Right hindlimb (tissue), 1 donor: ENCODE data around the gene NAALADL2.
"Not testable (repeated sequence)": the region's sequence is repeated elsewhere in the genome, so short reads cannot be mapped to it uniquely, and the experiment has no call there.

ENCODE experiments used
- DNase-seq: peaks from one replicate; pipeline ENCODE4 v3.0.0-alpha.2; 2018

The NAALADL2 gene

DNA sequence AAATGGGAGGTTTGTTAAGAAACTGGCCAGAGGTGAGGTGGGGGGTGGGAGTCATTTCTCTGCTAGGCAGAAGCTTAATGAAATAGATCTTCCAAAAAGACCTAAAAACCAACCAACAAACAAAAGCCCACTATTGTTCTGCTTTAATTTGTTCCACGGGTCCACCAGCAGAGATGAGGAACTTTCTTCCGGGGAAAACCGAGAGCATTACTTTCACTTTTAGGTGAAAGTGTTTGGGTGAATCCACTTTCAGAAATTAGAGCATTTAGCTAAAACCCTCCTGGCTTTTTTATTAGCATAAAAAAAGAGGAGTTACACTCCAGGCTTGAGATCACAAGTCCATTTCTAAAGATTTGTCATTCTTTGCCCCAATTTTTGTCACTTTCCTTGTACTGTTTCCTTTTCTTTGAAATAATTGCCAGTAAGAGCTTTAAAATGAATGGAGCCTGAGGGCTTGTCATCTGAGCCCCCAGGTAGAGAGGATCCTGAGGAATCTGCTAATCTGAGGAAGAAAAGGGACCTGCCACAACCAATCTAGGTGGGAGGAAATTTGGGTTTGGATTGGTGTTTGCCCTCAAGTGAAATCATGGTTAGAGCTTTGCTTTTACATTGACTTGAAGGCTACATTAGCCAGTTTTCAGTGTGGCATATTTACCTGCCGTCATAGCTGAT is 667.6 kb downstream of the NAALADL2 start:
- DNase-seq = no peak

- DNase-seq = not testable (repeated sequence)
Observed at GRCh38 chr3:175528693-175529092, 669.6 kb downstream of the NAALADL2 start.

DNA sequence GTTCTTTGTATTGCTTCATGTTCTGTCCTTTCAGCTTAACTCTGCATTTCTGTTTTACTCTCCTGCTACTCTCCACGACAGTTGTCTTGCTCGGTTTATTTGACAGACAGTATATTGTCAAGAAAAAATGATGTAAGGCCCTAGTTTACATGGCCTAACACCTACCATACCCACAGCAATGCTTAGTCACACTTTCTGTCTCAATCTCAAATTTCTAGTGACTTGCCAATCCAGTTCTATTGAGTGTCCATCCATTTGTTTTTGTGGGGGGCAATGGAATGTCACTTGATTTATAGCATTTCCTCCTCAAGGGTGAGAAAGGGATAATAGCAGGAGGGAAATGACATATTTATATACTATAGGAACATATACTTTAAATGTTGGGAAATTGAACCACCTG is 676.2 kb downstream of the NAALADL2 start:
- no peak for DNase-seq

DNA sequence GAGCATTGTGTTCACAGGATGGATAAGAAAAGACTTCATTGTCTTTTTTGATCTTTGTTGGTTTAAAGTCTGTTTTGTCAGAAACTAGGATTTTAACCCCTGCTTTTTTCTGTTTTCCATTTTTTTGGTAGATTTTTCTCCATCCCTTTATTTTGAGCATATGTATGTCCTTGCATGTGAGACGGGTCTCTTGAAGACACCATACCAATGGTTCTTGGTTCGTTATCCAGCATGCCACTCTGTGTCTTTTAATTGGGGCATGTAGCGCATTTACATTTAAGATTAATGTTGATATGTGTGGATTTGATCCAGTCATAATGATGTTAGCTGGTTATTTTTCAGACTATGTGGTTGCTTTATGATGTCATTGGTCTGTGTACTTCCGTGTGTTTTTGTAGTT is 687.0 kb downstream of the NAALADL2 start:
- no peak for DNase-seq

- DNase-seq = no peak
Observed at GRCh38 chr3:175552929-175553328, 693.8 kb downstream of the NAALADL2 start.

GRCh38 chr3:175554801-175555200 is 695.7 kb downstream of the NAALADL2 start:
- DNase-seq = no peak

DNA sequence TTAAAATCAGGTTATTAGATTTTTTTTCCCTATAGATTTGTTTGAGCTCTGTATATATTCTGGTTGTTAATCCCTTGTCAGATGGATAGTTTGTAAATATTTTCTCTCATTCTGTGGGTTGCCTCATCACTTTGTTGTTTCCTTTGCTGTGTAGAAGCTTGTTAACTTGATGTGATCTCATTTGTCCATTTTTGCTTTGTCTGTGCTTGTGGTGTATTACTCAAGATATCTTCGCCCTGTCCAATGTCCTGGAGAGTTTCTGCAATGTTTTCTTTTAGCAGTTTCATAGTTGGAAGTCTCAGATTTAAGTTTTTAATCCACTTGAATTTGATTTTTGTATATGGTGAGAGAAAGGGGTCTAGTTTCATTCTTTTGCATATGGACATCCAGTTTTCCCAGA is 699.1 kb downstream of the NAALADL2 start:
- no peak for DNase-seq

DNA sequence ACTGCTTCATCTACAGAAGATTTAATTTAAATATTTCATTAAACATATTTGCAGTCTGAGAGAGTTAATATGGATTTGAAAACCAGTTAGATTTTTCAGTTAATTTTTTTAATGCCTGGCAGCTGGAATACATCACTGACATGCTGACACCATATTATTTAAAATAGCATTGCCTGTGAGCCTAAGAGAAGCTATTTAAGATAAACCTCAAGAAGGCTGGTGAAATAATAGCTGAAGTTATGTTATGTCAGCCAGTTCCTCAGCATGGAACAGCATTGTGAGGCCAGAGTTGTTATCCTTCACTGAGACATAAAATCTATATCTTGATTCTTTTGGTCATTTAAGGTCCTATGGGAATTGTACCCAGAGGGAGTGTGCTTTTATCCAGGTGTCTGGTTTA is 705.2 kb downstream of the NAALADL2 start:
- DNase-seq = no peak

GRCh38 chr3:175571096-175571495 is 712.0 kb downstream of the NAALADL2 start:
- no peak for DNase-seq

DNA sequence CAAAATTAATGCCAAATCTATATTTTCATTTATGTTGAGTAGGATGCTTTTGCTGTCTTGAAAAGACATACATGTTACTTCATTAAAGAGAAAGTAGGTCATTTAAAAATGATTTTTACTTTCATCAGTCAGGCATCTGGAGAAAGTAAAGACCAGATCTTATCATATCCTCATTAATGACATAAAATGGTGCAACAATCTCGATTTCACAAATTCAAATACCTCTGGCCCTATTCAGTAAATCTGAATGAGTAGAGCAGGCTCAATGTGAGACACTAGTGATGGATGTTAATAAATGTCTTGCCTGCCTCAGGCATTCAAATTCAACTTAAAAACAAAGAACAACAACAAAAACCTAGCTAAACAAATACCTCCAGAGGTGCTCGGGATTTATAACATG is 714.1 kb downstream of the NAALADL2 start:
- no peak for DNase-seq

DNA sequence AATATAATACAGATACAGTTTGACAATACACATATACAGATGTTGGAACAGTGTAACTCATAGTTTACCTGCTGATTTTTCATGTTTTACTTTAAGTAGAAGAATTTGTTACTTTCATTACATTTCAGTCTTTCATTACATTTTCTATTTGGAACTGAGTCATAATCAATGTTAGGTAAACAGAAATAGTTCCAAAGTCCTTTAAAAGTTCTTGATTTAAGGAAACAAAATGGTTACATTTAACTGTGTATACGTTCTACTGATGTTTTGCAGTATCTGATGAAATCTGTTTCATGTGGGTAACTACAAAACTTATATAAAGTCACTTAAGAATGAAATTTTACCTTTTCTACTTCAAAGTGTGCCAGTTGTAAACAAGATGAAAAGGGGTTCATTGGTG is 721.2 kb downstream of the NAALADL2 start:
- no peak for DNase-seq

DNA sequence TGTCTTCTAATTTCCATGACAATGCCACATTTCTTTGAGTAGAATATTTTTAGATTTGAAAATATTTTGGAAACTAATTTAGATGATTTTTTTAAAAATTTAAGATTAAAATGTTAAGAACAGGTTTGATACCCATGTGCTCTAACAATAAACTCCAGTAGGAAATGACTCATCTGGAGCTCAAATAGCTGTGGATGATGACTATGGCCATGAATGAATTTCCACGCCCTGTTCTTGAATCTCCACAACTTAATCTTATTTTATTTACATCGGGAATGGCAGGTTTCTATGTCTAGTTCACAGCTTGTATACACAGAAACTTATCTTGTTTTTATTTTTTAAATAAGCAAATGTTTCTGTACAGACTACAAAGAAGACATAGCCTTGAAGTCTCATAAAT is 726.8 kb downstream of the NAALADL2 start:
- no peak for DNase-seq

- no peak for DNase-seq
Observed at GRCh38 chr3:175590745-175591144, 731.6 kb downstream of the NAALADL2 start.

DNA sequence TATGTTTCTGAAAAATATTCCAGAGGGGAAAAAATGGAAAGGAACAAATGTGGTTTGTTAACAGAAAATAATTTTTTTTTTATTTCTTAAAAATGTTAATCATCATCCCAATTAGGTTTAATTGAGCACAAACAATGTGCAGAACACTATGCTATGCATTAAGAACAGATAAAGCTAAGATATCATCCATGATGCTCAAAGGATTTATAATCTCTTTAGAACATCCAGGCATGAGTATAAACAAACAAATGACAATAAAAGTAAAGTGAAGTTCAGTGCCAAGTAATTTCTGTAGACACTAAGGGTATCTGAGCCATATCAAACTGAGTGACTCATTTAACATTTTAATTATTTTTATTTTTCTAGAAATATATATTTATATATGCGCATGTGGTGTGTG is 732.2 kb downstream of the NAALADL2 start:
- no peak for DNase-seq

DNA sequence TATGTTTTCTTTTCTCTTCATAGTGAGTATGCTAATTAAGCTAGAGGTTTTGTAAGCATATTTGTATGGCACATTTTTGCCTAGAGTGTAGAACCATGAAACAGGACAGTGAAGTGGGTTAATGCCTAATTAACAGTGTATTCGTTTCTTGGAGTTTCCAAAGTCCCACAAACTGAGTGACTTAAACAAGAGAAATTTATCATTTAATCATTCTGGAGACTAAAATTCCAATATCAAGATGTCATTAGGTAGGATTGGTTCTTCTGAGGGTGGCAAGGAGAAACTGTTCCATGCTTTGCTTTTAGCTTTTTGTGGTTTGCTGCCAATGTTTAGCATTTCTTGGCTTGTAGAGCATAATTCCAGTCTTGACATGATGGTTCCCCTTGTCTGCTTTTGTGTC is 734.2 kb downstream of the NAALADL2 start:
- no peak for DNase-seq

- no peak for DNase-seq
Observed at GRCh38 chr3:175598740-175599139, 739.6 kb downstream of the NAALADL2 start.

DNA sequence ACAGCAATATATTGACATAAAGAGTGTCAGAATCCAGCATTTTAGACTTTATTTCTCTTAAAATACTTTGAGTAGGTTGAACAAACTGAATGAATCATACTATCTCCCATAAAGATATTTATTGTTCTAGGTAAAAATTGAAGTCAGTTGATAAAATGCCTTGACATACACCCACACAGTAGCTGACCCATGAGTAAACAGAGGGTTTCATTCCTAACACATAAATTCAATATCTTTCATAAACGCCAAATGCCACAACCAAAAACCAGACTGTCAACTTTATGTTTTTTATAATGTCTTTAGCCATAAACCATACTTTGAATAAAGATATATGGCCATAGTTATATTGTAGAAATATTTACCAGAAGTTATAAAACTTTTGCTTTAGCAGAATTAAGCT is 742.4 kb downstream of the NAALADL2 start:
- no peak for DNase-seq

- DNase-seq = no peak
Observed at GRCh38 chr3:175605851-175606250, 746.7 kb downstream of the NAALADL2 start.

DNA sequence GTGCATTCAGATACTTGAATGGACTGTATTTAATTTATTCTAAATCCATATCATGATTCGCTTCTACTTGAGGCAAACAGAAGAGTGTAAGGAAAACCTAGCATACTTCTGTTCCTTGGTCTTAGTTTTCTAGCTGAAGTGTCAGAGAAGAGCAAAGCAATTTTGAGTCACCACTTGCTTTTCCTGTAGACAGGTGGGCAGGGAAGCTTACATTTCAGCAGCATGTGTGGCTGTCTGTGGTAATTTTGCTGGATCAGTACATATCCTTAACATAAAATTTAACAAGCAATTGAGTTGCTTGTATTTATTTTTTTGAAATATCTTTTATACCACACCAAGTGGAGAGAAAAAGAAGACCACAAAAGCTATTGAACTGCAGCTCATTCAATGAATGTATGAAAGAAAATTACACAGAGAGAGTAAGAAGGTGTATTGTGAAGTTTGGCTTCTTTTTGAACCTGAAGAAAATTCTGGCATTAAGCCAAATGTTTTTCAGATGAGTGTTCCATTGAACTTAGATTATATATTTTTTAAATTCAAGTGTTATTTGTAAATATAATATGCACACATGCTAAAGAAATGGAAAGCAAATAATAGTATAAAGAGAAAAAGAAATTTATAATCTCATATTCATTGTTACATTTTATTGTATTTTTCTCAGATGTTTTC is 747.6 kb downstream of the NAALADL2 start:
- DNase-seq = no peak

DNA sequence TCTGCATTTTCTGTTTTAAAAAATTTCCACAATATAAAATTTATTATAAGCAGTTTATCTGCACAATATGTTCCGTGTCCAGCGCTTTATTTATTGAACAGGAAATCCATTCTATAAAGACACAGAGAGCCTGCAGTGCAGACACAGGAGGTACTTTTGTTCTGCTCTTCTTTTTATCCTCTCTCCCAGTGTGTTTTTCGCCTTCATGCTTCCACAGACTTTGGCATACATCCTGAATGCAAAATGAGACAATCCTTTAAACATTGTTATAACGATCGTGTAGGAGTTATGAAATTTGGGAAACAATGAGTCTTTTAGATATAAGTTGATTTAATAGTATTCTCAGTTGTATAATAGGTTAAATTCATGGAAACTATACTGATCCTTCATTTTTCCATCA is 749.2 kb downstream of the NAALADL2 start:
- DNase-seq = no peak

DNA sequence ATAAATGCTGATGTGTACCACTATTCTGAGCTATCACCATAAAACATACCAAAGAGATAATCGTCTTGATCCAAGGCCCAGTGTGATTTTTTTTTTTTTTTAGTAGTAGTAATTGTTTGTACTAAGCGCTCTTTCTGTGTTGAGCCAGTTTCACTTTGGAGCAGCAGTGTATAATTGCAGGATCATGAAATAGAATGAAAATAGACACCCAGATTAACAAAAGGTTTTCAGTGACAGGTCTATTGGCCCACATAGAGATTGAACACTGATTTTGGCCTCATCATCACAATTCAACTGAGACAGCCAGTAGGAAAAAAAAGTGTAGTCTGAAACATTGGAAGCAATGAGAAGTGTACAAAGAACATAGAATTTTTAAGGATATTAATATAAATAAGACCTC is 749.8 kb downstream of the NAALADL2 start:
- no peak for DNase-seq

DNA sequence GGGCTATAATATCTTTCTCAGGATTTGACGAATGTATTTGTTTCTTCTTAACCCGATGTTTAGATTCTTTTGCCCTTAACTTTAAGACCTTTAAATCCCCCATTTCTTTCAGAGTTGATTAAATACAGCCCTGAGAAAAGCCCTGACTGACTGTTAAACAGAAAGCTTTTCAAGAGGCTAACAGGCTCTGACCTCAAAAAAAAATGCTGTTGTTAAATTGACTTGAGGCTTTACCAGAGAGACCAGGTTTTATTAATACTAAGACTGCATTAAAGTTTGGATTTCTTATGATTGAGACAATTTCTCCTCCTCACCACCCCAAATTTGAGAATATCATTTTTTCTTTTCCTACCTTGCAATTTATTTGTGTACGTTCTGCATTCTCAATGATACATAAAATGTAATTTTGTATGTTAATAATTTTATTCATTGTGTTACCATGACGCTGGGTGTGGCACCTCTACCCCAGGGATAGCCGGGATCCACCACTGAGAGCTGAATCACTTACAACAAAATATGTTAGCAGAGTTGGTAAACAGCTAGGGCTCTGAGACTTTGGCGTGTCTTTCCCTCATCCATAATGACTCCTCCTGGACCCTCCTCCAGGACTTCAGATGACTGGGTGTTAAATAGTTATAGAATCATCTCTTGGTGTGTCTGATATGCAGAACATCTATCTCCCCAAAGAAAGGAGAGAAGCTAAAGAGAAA is 753.5 kb downstream of the NAALADL2 start:
- no peak for DNase-seq

DNA sequence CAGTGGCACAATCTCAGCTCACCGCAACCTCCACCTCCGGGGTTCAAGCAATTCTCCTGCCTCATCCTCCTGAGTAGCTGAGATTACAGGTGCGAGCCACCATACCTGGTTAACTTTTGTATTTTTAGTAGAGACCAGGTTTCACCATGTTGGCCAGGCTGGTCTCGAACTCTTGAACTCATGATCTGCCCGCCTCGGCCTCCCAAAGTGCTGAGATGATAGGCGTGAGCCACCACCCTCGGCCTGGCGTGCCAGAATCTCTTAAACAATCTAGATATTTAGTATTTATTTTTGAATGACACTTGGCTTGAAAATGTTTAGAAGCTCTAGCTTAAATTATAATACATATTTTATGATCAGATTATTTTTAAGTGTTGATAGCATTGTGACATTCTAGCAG is 755.0 kb downstream of the NAALADL2 start:
- not testable (repeated sequence) for DNase-seq

DNA sequence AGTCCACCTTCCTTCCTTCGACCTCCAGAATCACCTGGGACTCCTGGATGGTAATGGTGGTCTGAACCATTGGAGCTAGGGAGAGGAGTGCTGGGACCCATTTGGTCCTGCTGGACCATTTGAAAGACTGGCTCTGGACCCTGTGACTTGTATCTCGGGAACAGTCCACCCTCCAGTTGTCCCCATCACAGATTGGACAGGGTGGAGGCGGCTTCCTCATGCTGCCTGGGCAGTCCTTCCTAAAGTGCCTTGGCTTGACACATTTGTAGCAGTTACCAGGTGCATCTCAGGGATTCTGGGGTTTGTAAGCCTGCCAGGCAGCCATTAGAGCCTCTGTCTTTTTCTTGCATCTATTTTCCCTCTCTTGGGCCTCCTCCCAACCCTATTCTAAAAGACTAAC is 758.1 kb downstream of the NAALADL2 start:
- DNase-seq = no peak
